ENCODE measurements around the gene CHEK1.
"Not testable (repeated sequence)": the region's sequence is repeated elsewhere in the genome, so short reads cannot be mapped to it uniquely, and the experiment has no call there.

CHEK1 gene

DNA sequence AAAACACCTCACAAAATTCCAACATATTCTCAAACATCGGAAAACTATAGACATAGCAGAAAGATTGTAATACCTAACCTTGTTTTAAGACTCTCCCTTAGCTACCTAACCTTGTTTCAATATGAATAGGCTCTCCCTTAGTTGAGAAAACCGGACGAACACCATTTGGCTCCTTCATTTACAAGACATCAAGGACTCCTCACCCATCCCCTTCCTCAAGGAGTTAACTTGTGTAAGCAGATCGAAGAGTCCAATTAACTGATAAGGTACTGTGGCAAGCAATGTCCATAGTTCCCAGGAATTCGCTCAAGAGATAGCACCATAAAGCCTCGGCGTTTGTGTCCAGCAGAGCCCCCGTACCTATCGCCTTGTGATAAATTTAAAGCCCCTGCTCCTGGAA is 60.3 kb downstream of the CHEK1 start:
- no peak for ATAC-seq (replicated peaks; ENCODE audit: extremely low read depth, poor library complexity, severe bottlenecking)
- Mint-ChIP-seq H3K9me3 (no peaks in the 10 kb centered on the region), H3K4me3 (no peak overlapping the region), H3K36me3 (ENCODE audit: insufficient read depth) (peaks cover 2% of the 10 kb centered on the region), H3K27me3 (no peaks in the 10 kb centered on the region), H3K27ac (ENCODE audit: low read depth) (no peak overlapping the region), H3K4me1 (no peaks in the 10 kb centered on the region)
- DNase-seq (ENCODE audit: low spot score in 2 of 2), result no peak

- Mint-ChIP-seq H3K4me1 (no peaks in the 10 kb centered on the region), H3K27me3 (no peaks in the 10 kb centered on the region), H3K27ac (ENCODE audit: low read depth) (no peak overlapping the region), H3K36me3 (ENCODE audit: insufficient read depth) (peaks cover 2% of the 10 kb centered on the region), H3K9me3 (no peaks in the 10 kb centered on the region), H3K4me3 (no peak overlapping the region)
- ATAC-seq (replicated peaks; ENCODE audit: extremely low read depth, poor library complexity, severe bottlenecking) (no peak), DNase-seq (ENCODE audit: low spot score in 2 of 2) (no peak)
These were observed 63.1 kb downstream of the CHEK1 start for GRCh38 chr11:125688066-125688465.

- Mint-ChIP-seq H3K4me3 (no peak overlapping the region), H3K27ac (ENCODE audit: low read depth) (no peak overlapping the region), H3K27me3 (no peaks in the 10 kb centered on the region), H3K36me3 (ENCODE audit: insufficient read depth) (peaks cover 2% of the 10 kb centered on the region), H3K9me3 (no peaks in the 10 kb centered on the region), H3K4me1 (no peaks in the 10 kb centered on the region)
- no peak for DNase-seq (ENCODE audit: low spot score in 2 of 2)
- ATAC-seq (replicated peaks; ENCODE audit: extremely low read depth, poor library complexity, severe bottlenecking), result no peak
These were observed 63.7 kb downstream of the CHEK1 start for GRCh38 chr11:125688632-125689031.

DNA sequence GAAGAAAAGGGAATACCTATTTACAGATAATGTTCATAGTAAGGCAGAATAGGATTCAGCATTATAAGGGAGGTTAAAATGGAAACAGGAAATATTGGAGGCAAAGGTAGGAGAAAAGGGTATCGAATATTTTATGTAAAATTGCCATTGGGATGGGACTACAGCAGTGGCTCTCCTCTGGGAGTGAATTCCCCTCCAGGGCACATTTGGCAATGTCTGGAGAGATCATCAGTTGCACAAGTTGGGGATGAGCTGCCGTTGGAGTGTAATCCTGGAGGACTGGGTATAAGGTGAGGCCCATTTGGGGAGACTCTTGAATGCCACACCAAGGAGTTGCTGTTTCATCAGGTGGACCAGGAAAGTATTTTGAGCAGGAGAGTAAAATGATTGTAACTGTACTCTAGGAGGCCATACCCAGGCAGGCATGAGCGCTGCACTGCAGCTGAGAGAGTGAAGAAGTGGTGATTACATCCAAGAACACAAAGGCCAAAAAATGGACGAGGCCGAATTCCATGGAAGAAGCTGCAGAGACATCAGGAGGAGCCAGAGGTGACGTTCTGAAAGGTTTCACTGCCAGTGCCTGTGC is 64.4 kb downstream of the CHEK1 start:
- no peak overlapping the region for H3K27ac Mint-ChIP-seq (ENCODE audit: low read depth)
- H3K9me3 Mint-ChIP-seq, result no peaks in the 10 kb centered on the region
- H3K36me3 Mint-ChIP-seq (ENCODE audit: insufficient read depth), result peaks cover 2% of the 10 kb centered on the region
- no peaks in the 10 kb centered on the region for H3K27me3 Mint-ChIP-seq
- DNase-seq (ENCODE audit: low spot score in 2 of 2) (no peak), ATAC-seq (replicated peaks; ENCODE audit: extremely low read depth, poor library complexity, severe bottlenecking) (no peak)
- no peak overlapping the region for H3K4me3 Mint-ChIP-seq
- H3K4me1 Mint-ChIP-seq, result no peaks in the 10 kb centered on the region

- no peak for ATAC-seq (replicated peaks; ENCODE audit: extremely low read depth, poor library complexity, severe bottlenecking)
- H3K27me3 Mint-ChIP-seq, result no peaks in the 10 kb centered on the region
These were observed 65.0 kb downstream of the CHEK1 start for GRCh38 chr11:125690006-125690405.

GRCh38 chr11:125692887-125693286 is 67.9 kb downstream of the CHEK1 start:
- H3K27ac Mint-ChIP-seq (ENCODE audit: low read depth), result no peak overlapping the region

More at GRCh38 chr11:125690006-125690405, 65.0 kb downstream of the CHEK1 start:
- H3K36me3 Mint-ChIP-seq (ENCODE audit: insufficient read depth), result peaks cover 2% of the 10 kb centered on the region
- no peak overlapping the region for H3K4me3 Mint-ChIP-seq
- DNase-seq (ENCODE audit: low spot score in 2 of 2), result no peak
- no peak overlapping the region for H3K27ac Mint-ChIP-seq (ENCODE audit: low read depth)
- H3K4me1 Mint-ChIP-seq, result no peaks in the 10 kb centered on the region
- H3K9me3 Mint-ChIP-seq, result no peaks in the 10 kb centered on the region

DNA sequence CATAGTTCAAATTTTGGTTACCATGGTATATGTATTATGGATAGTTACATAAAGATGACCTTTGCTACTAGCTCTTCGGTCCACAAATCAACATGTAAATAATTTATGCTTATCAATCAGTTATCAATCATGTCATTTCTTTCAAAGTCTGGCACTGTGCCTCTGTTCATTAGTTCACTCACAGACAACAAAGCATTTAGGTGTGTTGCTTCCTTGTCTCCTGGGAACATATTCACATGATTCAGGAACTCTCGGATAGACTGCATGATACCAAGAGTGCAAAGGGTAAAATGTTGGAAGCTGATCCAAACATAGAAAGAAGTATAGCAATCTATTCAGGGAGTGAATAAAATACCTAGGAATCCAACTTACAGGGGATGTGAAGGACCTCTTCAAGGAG is 70.0 kb downstream of the CHEK1 start:
- H3K27ac Mint-ChIP-seq (ENCODE audit: low read depth), result no peak overlapping the region
- H3K4me3 Mint-ChIP-seq, result no peak overlapping the region
- ATAC-seq (replicated peaks; ENCODE audit: extremely low read depth, poor library complexity, severe bottlenecking) (no peak), DNase-seq (ENCODE audit: low spot score in 2 of 2) (no peak)
- peaks cover 2% of the 10 kb centered on the region for H3K36me3 Mint-ChIP-seq (ENCODE audit: insufficient read depth)
- H3K27me3 Mint-ChIP-seq, result peaks cover 15% of the 10 kb centered on the region
- no peaks in the 10 kb centered on the region for H3K9me3 Mint-ChIP-seq
- no peaks in the 10 kb centered on the region for H3K4me1 Mint-ChIP-seq

More at GRCh38 chr11:125692887-125693286, 67.9 kb downstream of the CHEK1 start:
- Mint-ChIP-seq H3K36me3 (ENCODE audit: insufficient read depth) (peaks cover 2% of the 10 kb centered on the region), H3K27me3 (no peaks in the 10 kb centered on the region), H3K9me3 (no peaks in the 10 kb centered on the region), H3K4me1 (no peaks in the 10 kb centered on the region), H3K4me3 (no peak overlapping the region)
- no peak for ATAC-seq (replicated peaks; ENCODE audit: extremely low read depth, poor library complexity, severe bottlenecking)
- DNase-seq (ENCODE audit: low spot score in 2 of 2), result no peak

- Mint-ChIP-seq H3K36me3 (ENCODE audit: insufficient read depth) (no peaks in the 10 kb centered on the region), H3K4me3 (no peak overlapping the region), H3K4me1 (no peaks in the 10 kb centered on the region), H3K9me3 (no peaks in the 10 kb centered on the region), H3K27ac (ENCODE audit: low read depth) (no peak overlapping the region), H3K27me3 (peaks cover 26% of the 10 kb centered on the region)
- DNase-seq (ENCODE audit: low spot score in 2 of 2), result no peak
- ATAC-seq (replicated peaks; ENCODE audit: extremely low read depth, poor library complexity, severe bottlenecking), result no peak
These were observed 76.2 kb downstream of the CHEK1 start for GRCh38 chr11:125701018-125701610.

DNA sequence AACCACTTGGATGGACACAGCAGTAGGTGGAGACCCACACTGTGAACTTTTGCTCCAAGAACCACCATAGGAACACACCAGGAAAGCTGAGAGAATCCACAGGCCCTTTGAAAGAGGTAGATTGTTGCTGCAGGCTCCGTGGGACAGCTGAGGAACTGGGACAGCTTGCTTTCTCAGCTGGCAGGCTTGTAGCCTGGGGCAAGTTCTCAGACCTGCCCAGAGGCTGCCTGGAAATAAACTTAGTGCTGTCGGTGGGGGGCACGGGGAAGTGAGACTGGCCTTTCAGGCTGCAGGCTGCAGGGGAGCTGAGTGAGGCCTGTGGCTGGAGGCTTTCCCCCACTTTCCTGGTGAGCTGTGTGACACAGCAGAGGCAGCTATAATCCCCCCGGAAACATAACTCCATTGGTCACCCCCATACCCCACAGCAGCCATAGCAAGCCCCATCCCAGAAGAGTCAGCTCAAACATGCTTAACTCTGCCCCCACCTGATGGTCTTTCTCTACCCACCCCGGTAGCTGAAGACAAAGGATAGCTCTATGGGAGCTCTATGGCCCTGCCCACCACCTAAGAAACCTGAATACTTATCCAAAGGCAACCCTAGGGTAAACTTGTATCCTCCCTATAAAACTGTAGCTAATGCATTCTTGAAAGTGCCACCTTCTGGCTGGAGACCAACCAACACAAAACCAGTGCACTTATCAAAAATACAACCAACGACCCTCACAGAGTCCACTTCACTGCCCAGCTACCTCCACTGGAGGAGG is 77.1 kb downstream of the CHEK1 start:
- H3K4me3 Mint-ChIP-seq, result no peak overlapping the region
- no peak for ATAC-seq (replicated peaks; ENCODE audit: extremely low read depth, poor library complexity, severe bottlenecking)
- H3K36me3 Mint-ChIP-seq (ENCODE audit: insufficient read depth), result no peaks in the 10 kb centered on the region
- DNase-seq (ENCODE audit: low spot score in 2 of 2), result no peak
- H3K4me1 Mint-ChIP-seq, result no peaks in the 10 kb centered on the region
- no peaks in the 10 kb centered on the region for H3K9me3 Mint-ChIP-seq
- peaks cover 35% of the 10 kb centered on the region for H3K27me3 Mint-ChIP-seq
- H3K27ac Mint-ChIP-seq (ENCODE audit: low read depth), result no peak overlapping the region

DNA sequence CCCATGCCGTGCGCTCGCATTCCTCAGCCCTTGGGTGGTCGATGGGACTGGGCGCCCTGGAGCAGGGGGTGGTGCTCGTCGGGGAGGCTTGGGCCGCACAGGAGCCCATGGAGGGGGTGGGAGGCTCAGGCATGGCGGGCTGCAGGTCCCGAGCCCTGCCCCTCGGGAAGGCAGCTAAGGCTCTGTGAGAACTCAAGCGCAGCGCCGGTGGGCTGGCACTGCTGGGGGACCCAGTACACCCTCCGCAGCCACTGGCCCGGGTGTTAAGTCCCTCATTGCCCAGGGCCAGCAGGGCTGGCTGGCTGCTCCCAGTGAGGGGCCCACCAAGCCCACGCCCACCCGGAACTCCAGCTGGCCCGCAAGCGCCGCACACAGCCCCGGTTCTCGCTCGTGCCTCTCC is 79.7 kb downstream of the CHEK1 start:
- not testable (repeated sequence) for H3K4me3 Mint-ChIP-seq; H3K9me3 Mint-ChIP-seq; H3K27ac Mint-ChIP-seq (ENCODE audit: low read depth); ATAC-seq (replicated peaks; ENCODE audit: extremely low read depth, poor library complexity, severe bottlenecking); H3K4me1 Mint-ChIP-seq; H3K36me3 Mint-ChIP-seq (ENCODE audit: insufficient read depth); DNase-seq (ENCODE audit: low spot score in 2 of 2)
- H3K27me3 Mint-ChIP-seq, result peaks cover 39% of the 10 kb centered on the region

DNA sequence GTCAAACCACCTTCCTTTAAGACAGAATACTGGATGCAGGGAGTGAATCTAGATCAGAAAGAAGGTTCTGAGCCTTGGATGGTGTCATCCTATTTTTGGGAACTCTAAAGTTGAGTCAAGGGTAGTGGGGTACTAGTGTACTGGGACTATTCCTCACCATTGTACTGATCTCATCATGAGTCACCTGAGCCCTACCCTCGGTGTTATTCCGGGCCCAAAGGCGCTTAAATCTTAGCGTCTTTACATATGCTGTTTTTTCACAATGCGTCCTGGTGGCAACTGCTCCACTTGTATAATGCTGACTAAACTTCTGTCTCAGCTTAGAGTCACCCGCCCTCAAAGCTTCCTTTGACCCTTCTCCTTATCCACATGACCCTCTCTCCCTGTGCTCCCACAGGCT is 95.8 kb downstream of the CHEK1 start:
- Mint-ChIP-seq H3K4me3 (no peak overlapping the region), H3K4me1 (no peaks in the 10 kb centered on the region), H3K9me3 (no peaks in the 10 kb centered on the region), H3K27me3 (peaks cover 70% of the 10 kb centered on the region), H3K36me3 (ENCODE audit: insufficient read depth) (no peaks in the 10 kb centered on the region), H3K27ac (ENCODE audit: low read depth) (no peak overlapping the region)
- ATAC-seq (replicated peaks; ENCODE audit: extremely low read depth, poor library complexity, severe bottlenecking) (no peak), DNase-seq (ENCODE audit: low spot score in 2 of 2) (no peak)

- ATAC-seq (replicated peaks; ENCODE audit: extremely low read depth, poor library complexity, severe bottlenecking), result no peak
- no peaks in the 10 kb centered on the region for H3K36me3 Mint-ChIP-seq (ENCODE audit: insufficient read depth)
- no peak overlapping the region for H3K27ac Mint-ChIP-seq (ENCODE audit: low read depth)
- no peaks in the 10 kb centered on the region for H3K4me1 Mint-ChIP-seq
- no peak overlapping the region for H3K4me3 Mint-ChIP-seq
- no peak for DNase-seq (ENCODE audit: low spot score in 2 of 2)
- no peaks in the 10 kb centered on the region for H3K9me3 Mint-ChIP-seq
- peaks cover 54% of the 10 kb centered on the region for H3K27me3 Mint-ChIP-seq
These were observed 99.2 kb downstream of the CHEK1 start for GRCh38 chr11:125724125-125724524.

Data from central memory CD8-positive, alpha-beta T cell (primary cell).